IMR-90 (cell line): ENCODE data around the gene CAMK2B. TPM values are rescaled to one million over a fixed set of nuclear protein-coding genes. Genes with fewer than 3 reads are reported as not detected.

Experiments
- ATAC-seq: fragments of 200-7000 bp; cut with Tn5 transposase; 2 replicates; pipeline ENCODE4 v1.9.1; 2020; ENCODE audit warnings: low read depth, mild to moderate bottlenecking, moderate library complexity
- BruUV-seq: library from RNA; stranded (reverse); fragments of 400-500 nt; replicated peaks from 2 replicates; lab custom pipeline; 2021; lab: Mats Ljungman, UMichigan
- CTCF ChIA-PET: fragments of 300-600 bp; formaldehyde crosslinking; extraction: SDS; loops from one replicate; lab custom pipeline; 2021; ENCODE audit warnings: antibody characterized with exemption; lab: Yijun Ruan, JAX
- POLR2A ChIA-PET: fragments of 300-600 bp; sonication (Branson Sonifier 250); formaldehyde crosslinking; loops from one replicate; lab custom pipeline; 2022; ENCODE audit warnings: antibody characterized with exemption; ENCODE audit not compliant: unreplicated experiment; lab: Charles Lee
- DNase-seq: peaks from one replicate; pipeline ENCODE4 v3.0.0; 2013
- H2AFZ ChIP-seq: replicated peaks from 2 replicates; pipeline ENCODE3; 2013; ENCODE audit warnings: low read length, mild to moderate bottlenecking; ENCODE audit not compliant: poor library complexity
- H2AK5ac ChIP-seq: 2 replicates; pipeline ENCODE4 v1.6.1; 2013; ENCODE audit warnings: low read depth, low read length, inconsistent platforms
- H2AK9ac ChIP-seq: replicated peaks from 2 replicates; pipeline ENCODE3; 2013; ENCODE audit warnings: mild to moderate bottlenecking, low read depth, low read length, moderate library complexity; ENCODE audit not compliant: poor library complexity
- H2BK120ac ChIP-seq: 2 replicates; pipeline ENCODE4 v1.6.1; 2013; ENCODE audit warnings: low read depth, low read length, inconsistent platforms
- H2BK15ac ChIP-seq: 3 replicates; pipeline ENCODE4 v1.6.1; 2013; ENCODE audit warnings: low read depth, low read length, inconsistent platforms
- H2BK20ac ChIP-seq: 2 replicates; pipeline ENCODE4 v1.6.1; 2013; ENCODE audit warnings: low read depth, mild to moderate bottlenecking, inconsistent platforms, low read length, moderate library complexity
- H2BK5ac ChIP-seq: 2 replicates; pipeline ENCODE4 v1.6.1; 2013; ENCODE audit warnings: mild to moderate bottlenecking, low read depth, low read length, inconsistent platforms; ENCODE audit not compliant: poor library complexity, severe bottlenecking
- H3K14ac ChIP-seq: replicated peaks from 2 replicates; pipeline ENCODE4 v1.6.1; 2013; ENCODE audit warnings: low read depth, low read length, inconsistent platforms
- H3K18ac ChIP-seq: 2 replicates; pipeline ENCODE4 v1.6.1; 2013; ENCODE audit warnings: low read depth, low read length, control low read depth
- H3K23ac ChIP-seq: 2 replicates; pipeline ENCODE4 v1.6.1; 2013; ENCODE audit warnings: low read depth, low read length, inconsistent platforms
- H3K27ac ChIP-seq: 2 replicates; pipeline ENCODE4 v1.5.1; 2013; ENCODE audit warnings: mild to moderate bottlenecking, control low read depth, low read length; ENCODE audit not compliant: insufficient read depth
- H3K27me3 ChIP-seq: 2 replicates; pipeline ENCODE4 v1.6.1; 2013; ENCODE audit warnings: low read length; ENCODE audit not compliant: control insufficient read depth, insufficient read depth
- H3K36me3 ChIP-seq: 2 replicates; pipeline ENCODE4 v1.6.1; 2013; ENCODE audit warnings: low read length, mixed read lengths; ENCODE audit not compliant: control insufficient read depth, insufficient read depth
- H3K4ac ChIP-seq: 2 replicates; pipeline ENCODE4 v1.6.1; 2013; ENCODE audit warnings: low read depth, low read length, inconsistent platforms
- H3K4me1 ChIP-seq: 2 replicates; pipeline ENCODE4 v1.6.1; 2013; ENCODE audit warnings: low read length, mixed read lengths; ENCODE audit not compliant: control insufficient read depth, insufficient read depth
- H3K4me2 ChIP-seq: 2 replicates; pipeline ENCODE4 v1.6.1; 2013; ENCODE audit warnings: low read depth, mild to moderate bottlenecking, control low read depth, low read length, moderate library complexity
- H3K4me3 ChIP-seq: 2 replicates; pipeline ENCODE4 v1.5.1; 2013; ENCODE audit warnings: low read depth, mild to moderate bottlenecking, control low read depth, low read length, moderate library complexity; ENCODE audit not compliant: insufficient read depth
- H3K56ac ChIP-seq: 2 replicates; pipeline ENCODE4 v1.6.1; 2013; ENCODE audit warnings: low read length, inconsistent platforms; ENCODE audit not compliant: insufficient read depth; ENCODE audit errors: extremely low read depth
- H3K79me1 ChIP-seq, 2 experiments: 2 replicates each; pipeline ENCODE4 v1.6.1; 2013; ENCODE audit warnings: low read length in 2 of 2, inconsistent platforms in 1 of 2, low read depth in 1 of 2
- H3K9ac ChIP-seq: 2 replicates; pipeline ENCODE4 v1.6.1; 2013; ENCODE audit warnings: low read depth, low read length, control low read depth
- H3K9me1 ChIP-seq: 2 replicates; pipeline ENCODE4 v1.6.1; 2013; ENCODE audit warnings: low read length, inconsistent platforms; ENCODE audit not compliant: insufficient read depth
- H3K9me3 ChIP-seq: 2 replicates; pipeline ENCODE4 v1.6.1; 2013; ENCODE audit warnings: low read length; ENCODE audit not compliant: control insufficient read depth, insufficient read depth
- H4K20me1 ChIP-seq: 2 replicates; pipeline ENCODE4 v1.6.1; 2013; ENCODE audit warnings: low read length, inconsistent platforms; ENCODE audit not compliant: insufficient read depth
- H4K5ac ChIP-seq: 2 replicates; pipeline ENCODE4 v1.6.1; 2013; ENCODE audit warnings: mild to moderate bottlenecking, low read depth, low read length, control low read depth
- H4K8ac ChIP-seq, 2 experiments: 2 replicates each; pipeline ENCODE4 v1.6.1; 2013; ENCODE audit warnings: low read depth in 2 of 2, low read length in 2 of 2, control low read depth in 1 of 2, inconsistent platforms in 1 of 2
- H4K91ac ChIP-seq: 2 replicates; pipeline ENCODE4 v1.6.1; 2013; ENCODE audit warnings: low read depth, low read length, inconsistent platforms; ENCODE audit not compliant: insufficient read depth
- BHLHE40 ChIP-seq: fragments of 150-350 bp; IDR thresholded peaks from 2 replicates; pipeline ENCODE4 v1.6.1; 2016; ENCODE audit warnings: mild to moderate bottlenecking, low read depth, low read length
- CHD1 ChIP-seq: IDR thresholded peaks from 2 replicates; pipeline ENCODE4 v1.6.1; 2012; ENCODE audit warnings: low read depth, low read length, improper control_type of control experiment
- FOS ChIP-seq: fragments of 150-350 bp; IDR thresholded peaks from 2 replicates; pipeline ENCODE4 v1.6.1; 2016; ENCODE audit warnings: low read depth, low read length
- MAFK ChIP-seq: IDR thresholded peaks from 2 replicates; pipeline ENCODE4 v1.6.1; 2012; ENCODE audit warnings: low read depth, low read length, improper control_type of control experiment
- MAZ ChIP-seq: IDR thresholded peaks from 2 replicates; pipeline ENCODE4 v1.6.1; 2012; ENCODE audit warnings: low read depth, mild to moderate bottlenecking, low read length, improper control_type of control experiment, moderate library complexity, borderline replicate concordance
- MXI1 ChIP-seq: IDR thresholded peaks from 2 replicates; pipeline ENCODE4 v1.6.1; 2012; ENCODE audit warnings: low read depth, mild to moderate bottlenecking, low read length, moderate library complexity, borderline replicate concordance
- NFE2L2 ChIP-seq: fragments of 150-350 bp; IDR thresholded peaks from 2 replicates; pipeline ENCODE4 v1.6.1; 2016; ENCODE audit warnings: low read depth, mild to moderate bottlenecking, low read length
- POLR2A ChIP-seq: IDR thresholded peaks from 2 replicates; pipeline ENCODE4 v1.6.1; 2012; ENCODE audit warnings: mild to moderate bottlenecking, low read depth, low read length
- RAD21 ChIP-seq: IDR thresholded peaks from 2 replicates; pipeline ENCODE4 v1.6.1; 2012; ENCODE audit warnings: low read length, improper control_type of control experiment
- RCOR1 ChIP-seq: IDR thresholded peaks from 2 replicates; pipeline ENCODE4 v1.6.1; 2012; ENCODE audit warnings: mild to moderate bottlenecking, low read length, improper control_type of control experiment; ENCODE audit not compliant: insufficient replicate concordance
- RFX5 ChIP-seq: IDR thresholded peaks from 2 replicates; pipeline ENCODE4 v1.8.0; 2012; ENCODE audit warnings: low read depth, mild to moderate bottlenecking, low read length, moderate library complexity
- SMC3 ChIP-seq: fragments of 150-350 bp; IDR thresholded peaks from 2 replicates; pipeline ENCODE4 v1.6.1; 2016; ENCODE audit warnings: low read depth, mild to moderate bottlenecking, antibody characterized with exemption, low read length, moderate library complexity
- WGBS, 2 experiments: methylation state at CpG; one replicate each; pipeline versions ENCODE4 v1.1.5 to v1.1.7; 2013; ENCODE audit warnings: missing lambda C conversion rate in 2 of 2; ENCODE audit not compliant: insufficient read length in 1 of 2; ENCODE audit errors: extremely low coverage in 2 of 2; 5-methylcytosine and 5-hydroxymethylcytosine counted together
- dilution Hi-C: fragments of 300-500 bp; cut with HindIII; formaldehyde crosslinking; loops from one replicate; pipeline ENCODE4 v1.14.3; 2018; ENCODE audit warnings: low sequenced_read_pairs; ENCODE audit not compliant: unreplicated experiment
- in situ Hi-C: fragments of 300-500 bp; cut with MboI; formaldehyde crosslinking; loops from 3 replicates; pipeline ENCODE4 v1.14.3; 2019; ENCODE audit warnings: low sequenced_read_pairs, inconsistent platforms, mixed read lengths
- intact Hi-C: fragments of 100-400 bp; cut with micrococcal nuclease; formaldehyde crosslinking; loops from 2 replicates; pipeline ENCODE4 v1.10.0; 2022
- polyA plus RNA-seq, 3 experiments: library from polyadenylated mRNA; depleted of rRNA; stranded (reverse); fragments of >200 nt; gene quantifications; 2 replicates each; pipeline ENCODE4 v1.2.3, GENCODE V29; 2012; ENCODE audit warnings: low replicate concordance in 1 of 3
- total RNA-seq: library from RNA; depleted of rRNA; stranded (reverse); fragments of >200 nt; gene quantifications from 2 replicates; pipeline ENCODE4 v1.2.3, GENCODE V29; 2012
- TF ChIP-seq, protein P1 (sequence below): fragments of 150-350 bp; IDR thresholded peaks from 2 replicates; pipeline ENCODE4 v1.6.1; 2016; ENCODE audit warnings: low read depth, mild to moderate bottlenecking, low read length, moderate library complexity, borderline replicate concordance
- TF ChIP-seq, protein P2 (sequence below): conservative IDR thresholded peaks from 2 replicates; pipeline ENCODE4 v1.5.1; 2012; ENCODE audit warnings: mild to moderate bottlenecking, low read depth, low read length, improper control_type of control experiment
- TF ChIP-seq, protein P3 (sequence below): fragments of 150-350 bp; IDR thresholded peaks from 2 replicates; pipeline ENCODE4 v1.6.1; 2017; ENCODE audit warnings: mild to moderate bottlenecking, antibody characterized with exemption, low read length, low read depth

The CAMK2B gene
- total and polyA plus RNA-seq, 2 of the 4 experiments (the other 2 are of a cell fraction), result 0.18 to 0.36 TPM

DNA sequence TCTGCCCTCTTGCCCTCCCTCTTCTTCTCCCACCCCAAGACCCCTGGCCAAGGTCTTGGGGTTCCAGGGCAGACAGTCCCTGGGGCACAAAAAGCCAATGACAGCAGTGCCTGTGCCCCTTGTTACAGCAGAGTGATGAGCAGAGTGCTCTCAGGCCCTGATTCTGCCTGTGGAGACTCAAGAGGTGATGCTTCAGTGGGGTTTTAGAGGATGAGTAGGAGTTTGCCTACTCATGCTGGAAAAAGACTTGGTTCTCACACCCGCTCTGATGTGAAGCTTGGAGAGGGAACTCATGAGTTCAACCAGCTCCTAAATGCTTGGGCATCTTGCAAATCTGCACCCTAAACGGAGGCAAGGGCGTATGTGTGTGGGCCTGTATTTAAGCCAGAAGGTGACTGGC is 58.2 kb downstream of the CAMK2B start:
- H3K23ac ChIP-seq, result no peak overlapping the region
- intact Hi-C loops, result no loop called here

More for the DNA sequence above, 58.2 kb downstream of the CAMK2B start:
- dilution Hi-C loops, result no loop called here
- no peak overlapping the region for H3K4ac ChIP-seq
- no CpG with 5 or more reads among the region's 3 CpGs for WGBS, 2 experiments
- ChIA-PET CTCF (no interaction called here), POLR2A (no interaction called here)
- BruUV-seq, result no TSS peak
- no peak overlapping the region for H2BK15ac ChIP-seq
- no peak overlapping the region for H3K9ac ChIP-seq
- H3K56ac ChIP-seq, result no peak overlapping the region
- H3K27ac ChIP-seq, result no peak overlapping the region
- H3K14ac ChIP-seq, result no peak overlapping the region
- no peak for ATAC-seq
- no peak overlapping the region for H2BK20ac ChIP-seq
- no peak overlapping the region for H4K91ac ChIP-seq
- no peak overlapping the region for H2AK5ac ChIP-seq
- H3K4me3 ChIP-seq, result no peak overlapping the region
- H4K20me1 ChIP-seq, result no peaks in the 10 kb centered on the region
- no peaks in the 10 kb centered on the region for H3K79me1 ChIP-seq
- H3K36me3 ChIP-seq, result no peaks in the 10 kb centered on the region
- no peaks in the 10 kb centered on the region for H3K9me3 ChIP-seq
- no peak overlapping the region for H2BK120ac ChIP-seq
- no peaks in the 10 kb centered on the region for H3K4me1 ChIP-seq
- H4K8ac ChIP-seq, result no peak overlapping the region
- peaks cover 59% of the 10 kb centered on the region for H3K27me3 ChIP-seq
- no peak for TF ChIP-seq MAFK
- TF ChIP-seq RFX5, result no peak
- TF ChIP-seq BHLHE40, result no peak
- TF ChIP-seq NFE2L2, result no peak
- TF ChIP-seq MAZ, result no peak
- no peak for TF ChIP-seq MXI1
- no peak for TF ChIP-seq CHD1
- TF ChIP-seq, protein P1, sequence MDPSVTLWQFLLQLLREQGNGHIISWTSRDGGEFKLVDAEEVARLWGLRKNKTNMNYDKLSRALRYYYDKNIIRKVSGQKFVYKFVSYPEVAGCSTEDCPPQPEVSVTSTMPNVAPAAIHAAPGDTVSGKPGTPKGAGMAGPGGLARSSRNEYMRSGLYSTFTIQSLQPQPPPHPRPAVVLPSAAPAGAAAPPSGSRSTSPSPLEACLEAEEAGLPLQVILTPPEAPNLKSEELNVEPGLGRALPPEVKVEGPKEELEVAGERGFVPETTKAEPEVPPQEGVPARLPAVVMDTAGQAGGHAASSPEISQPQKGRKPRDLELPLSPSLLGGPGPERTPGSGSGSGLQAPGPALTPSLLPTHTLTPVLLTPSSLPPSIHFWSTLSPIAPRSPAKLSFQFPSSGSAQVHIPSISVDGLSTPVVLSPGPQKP, result no peak
- TF ChIP-seq, protein P2, sequence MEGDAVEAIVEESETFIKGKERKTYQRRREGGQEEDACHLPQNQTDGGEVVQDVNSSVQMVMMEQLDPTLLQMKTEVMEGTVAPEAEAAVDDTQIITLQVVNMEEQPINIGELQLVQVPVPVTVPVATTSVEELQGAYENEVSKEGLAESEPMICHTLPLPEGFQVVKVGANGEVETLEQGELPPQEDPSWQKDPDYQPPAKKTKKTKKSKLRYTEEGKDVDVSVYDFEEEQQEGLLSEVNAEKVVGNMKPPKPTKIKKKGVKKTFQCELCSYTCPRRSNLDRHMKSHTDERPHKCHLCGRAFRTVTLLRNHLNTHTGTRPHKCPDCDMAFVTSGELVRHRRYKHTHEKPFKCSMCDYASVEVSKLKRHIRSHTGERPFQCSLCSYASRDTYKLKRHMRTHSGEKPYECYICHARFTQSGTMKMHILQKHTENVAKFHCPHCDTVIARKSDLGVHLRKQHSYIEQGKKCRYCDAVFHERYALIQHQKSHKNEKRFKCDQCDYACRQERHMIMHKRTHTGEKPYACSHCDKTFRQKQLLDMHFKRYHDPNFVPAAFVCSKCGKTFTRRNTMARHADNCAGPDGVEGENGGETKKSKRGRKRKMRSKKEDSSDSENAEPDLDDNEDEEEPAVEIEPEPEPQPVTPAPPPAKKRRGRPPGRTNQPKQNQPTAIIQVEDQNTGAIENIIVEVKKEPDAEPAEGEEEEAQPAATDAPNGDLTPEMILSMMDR, result no peak
- TF ChIP-seq RAD21, result no peak
- no peak for TF ChIP-seq FOS
- TF ChIP-seq, protein P3, sequence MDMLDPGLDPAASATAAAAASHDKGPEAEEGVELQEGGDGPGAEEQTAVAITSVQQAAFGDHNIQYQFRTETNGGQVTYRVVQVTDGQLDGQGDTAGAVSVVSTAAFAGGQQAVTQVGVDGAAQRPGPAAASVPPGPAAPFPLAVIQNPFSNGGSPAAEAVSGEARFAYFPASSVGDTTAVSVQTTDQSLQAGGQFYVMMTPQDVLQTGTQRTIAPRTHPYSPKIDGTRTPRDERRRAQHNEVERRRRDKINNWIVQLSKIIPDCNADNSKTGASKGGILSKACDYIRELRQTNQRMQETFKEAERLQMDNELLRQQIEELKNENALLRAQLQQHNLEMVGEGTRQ, result no peak
- no peak for TF ChIP-seq SMC3
- no peak for TF ChIP-seq RCOR1
- TF ChIP-seq POLR2A, result no peak
- no peak for DNase-seq
- in situ Hi-C loops, result no loop called here
- no peak overlapping the region for H4K5ac ChIP-seq
- no peak overlapping the region for H2BK5ac ChIP-seq
- no peaks in the 10 kb centered on the region for H3K9me1 ChIP-seq
- no peak overlapping the region for H3K4me2 ChIP-seq
- H2AK9ac ChIP-seq, result no peak overlapping the region
- no peak overlapping the region for H3K18ac ChIP-seq
- no peak overlapping the region for H2AFZ ChIP-seq
